SK-N-SH (cell line): ENCODE results near the gene PHYKPL. TPM values are rescaled to one million over a fixed set of nuclear protein-coding genes. Genes with fewer than 3 reads are reported as not detected.

Experiments
- CTCF ChIA-PET: fragments of 300-600, 350-600 bp; formaldehyde crosslinking; extraction: SDS; loops from one replicate; lab custom pipeline; 2021; lab: Yijun Ruan, JAX
- POLR2A ChIA-PET: fragments of 350-600 bp; sonication (Branson Sonifier 250); formaldehyde crosslinking; extraction: SDS; loops from one replicate; lab custom pipeline; 2020; ENCODE audit warnings: antibody characterized with exemption, inconsistent platforms; lab: Yijun Ruan, JAX
- DNase-seq: peaks from one replicate; pipeline ENCODE4 v3.0.0; 2012
- H2AFZ ChIP-seq: fragments of 200-600 bp; sonication (generic); 2 replicates; pipeline ENCODE4 v1.8.1; 2016; ENCODE audit warnings: antibody characterized with exemption, mild to moderate bottlenecking, low read depth
- H3F3A ChIP-seq: fragments of 200-600 bp; sonication (generic); replicated peaks from 2 replicates; pipeline ENCODE3; 2016; ENCODE audit warnings: antibody characterized with exemption, mild to moderate bottlenecking; ENCODE audit not compliant: insufficient read depth
- H3K27ac ChIP-seq, 2 experiments: fragments of 200-500 bp in 1 of 2; fragments of 200-600 bp in 1 of 2; sonication (Bioruptor generic) in 1 of 2; sonication (generic), shearing (Covaris generic) in 1 of 2; 2 replicates each; pipeline versions ENCODE4 v1.5.1 to v1.6.1; 2014 to 2016; ENCODE audit warnings: low read depth in 2 of 2, inconsistent platforms in 1 of 2, low read length in 1 of 2, mild to moderate bottlenecking in 1 of 2, mixed read lengths in 1 of 2
- H3K27me3 ChIP-seq: fragments of 200-600 bp; sonication (generic), shearing (Covaris generic); 2 replicates; pipeline ENCODE4 v1.6.1; 2016; ENCODE audit warnings: mixed run types; ENCODE audit not compliant: insufficient read depth
- H3K36me3 ChIP-seq, 2 experiments: fragments of 200-500 bp in 1 of 2; fragments of 200-600 bp in 1 of 2; sonication (Bioruptor generic) in 1 of 2; sonication (generic) in 1 of 2; replicated peaks in 1 of 2; 2 replicates each; pipeline versions ENCODE3 to v1.5.1; 2014 to 2016; ENCODE audit warnings: low read length in 1 of 2, mild to moderate bottlenecking in 1 of 2; ENCODE audit not compliant: insufficient read depth in 2 of 2, control insufficient read depth in 1 of 2
- H3K4me1 ChIP-seq, 2 experiments: fragments of 200-500 bp in 1 of 2; fragments of 200-600 bp in 1 of 2; sonication (Bioruptor generic) in 1 of 2; sonication (generic), shearing (Covaris generic) in 1 of 2; 2 replicates each; pipeline versions ENCODE4 v1.5.1 to v1.6.1; 2014 to 2016; ENCODE audit warnings: low read depth in 1 of 2, low read length in 1 of 2, mixed run types in 1 of 2; ENCODE audit not compliant: insufficient read depth in 2 of 2, control insufficient read depth in 1 of 2
- H3K4me2 ChIP-seq: fragments of 200-600 bp; sonication (generic), shearing (Covaris generic); 2 replicates; pipeline ENCODE4 v1.6.1; 2017; ENCODE audit warnings: mixed run types
- H3K4me3 ChIP-seq, 2 experiments: fragments of 200-500 bp in 1 of 2; fragments of 200-600 bp in 1 of 2; sonication (Bioruptor generic) in 1 of 2; sonication (generic), shearing (Covaris generic) in 1 of 2; 2 replicates each; pipeline versions ENCODE4 v1.5.1 to v1.8.1; 2014 to 2016; ENCODE audit warnings: low read depth in 2 of 2, inconsistent platforms in 1 of 2, low read length in 1 of 2, mild to moderate bottlenecking in 1 of 2, mixed read lengths in 1 of 2, moderate library complexity in 1 of 2
- H3K79me2 ChIP-seq: fragments of 200-600 bp; sonication (generic); 2 replicates; pipeline ENCODE4 v1.8.1; 2017; ENCODE audit warnings: mild to moderate bottlenecking; ENCODE audit not compliant: insufficient read depth
- H3K9ac ChIP-seq: fragments of 200-600 bp; sonication (generic); 2 replicates; pipeline ENCODE4 v1.6.1; 2017; ENCODE audit warnings: mixed run types
- H3K9me2 ChIP-seq: fragments of 200-600 bp; sonication (generic); 2 replicates; pipeline ENCODE4 v1.6.1; 2017; ENCODE audit warnings: mixed run types
- H3K9me3 ChIP-seq: fragments of 200-600 bp; sonication (generic); 2 replicates; pipeline ENCODE4 v1.6.1; 2017; ENCODE audit warnings: mixed run types, mild to moderate bottlenecking, moderate library complexity
- H4K20me1 ChIP-seq: fragments of 200-600 bp; sonication (generic); 2 replicates; pipeline ENCODE4 v1.6.1; 2017; ENCODE audit warnings: mild to moderate bottlenecking, mixed run types; ENCODE audit not compliant: insufficient read depth
- CHD2 ChIP-seq: fragments of 150-350 bp; IDR thresholded peaks from 2 replicates; pipeline ENCODE4 v1.6.1; 2018; ENCODE audit warnings: low read length; ENCODE audit not compliant: partially characterized antibody
- CTCF ChIP-seq: fragments of 200-600 bp; sonication (generic); IDR thresholded peaks from 2 replicates; pipeline ENCODE4 v1.6.1; 2017; ENCODE audit warnings: antibody characterized with exemption, mild to moderate bottlenecking, moderate library complexity
- FOXJ3 ChIP-seq: sonication (generic); formaldehyde crosslinking; IDR thresholded peaks from 2 replicates; pipeline ENCODE4 v1.5.1; 2020; ENCODE audit warnings: mild to moderate bottlenecking, missing genetic modification reagents
- GABPA ChIP-seq: IDR thresholded peaks from 2 replicates; pipeline ENCODE4 v1.4.0; 2012; ENCODE audit warnings: low read depth, mild to moderate bottlenecking
- IRF3 ChIP-seq: fragments of 150-350 bp; IDR thresholded peaks from 2 replicates; pipeline ENCODE4 v1.6.1; 2016; ENCODE audit warnings: mild to moderate bottlenecking, low read depth, low read length
- MEF2A ChIP-seq: IDR thresholded peaks from 2 replicates; pipeline ENCODE4 v1.4.0; 2012; ENCODE audit warnings: low read depth, borderline replicate concordance
- MXI1 ChIP-seq: IDR thresholded peaks from 2 replicates; pipeline ENCODE4 v1.6.1; 2012; ENCODE audit warnings: mild to moderate bottlenecking, low read depth, low read length, improper control_type of control experiment
- NFIC ChIP-seq: IDR thresholded peaks from 2 replicates; pipeline ENCODE4 v1.4.0; 2012; ENCODE audit warnings: borderline replicate concordance
- NRF1 ChIP-seq: IDR thresholded peaks from 2 replicates; pipeline ENCODE4 v1.6.1; 2012; ENCODE audit warnings: low read depth, mild to moderate bottlenecking, low read length
- PBX3 ChIP-seq: IDR thresholded peaks from 2 replicates; pipeline ENCODE4; 2012
- POLR2AphosphoS5 ChIP-seq: IDR thresholded peaks from 2 replicates; pipeline ENCODE4 v1.6.1; 2012; ENCODE audit warnings: low read depth, low read length
- RCOR1 ChIP-seq: fragments of 150-350 bp; IDR thresholded peaks from 2 replicates; pipeline ENCODE4 v1.6.1; 2017; ENCODE audit warnings: antibody characterized with exemption, low read length
- SMC3 ChIP-seq: IDR thresholded peaks from 2 replicates; pipeline ENCODE4 v1.6.1; 2012; ENCODE audit warnings: low read depth, low read length, improper control_type of control experiment
- TCF12 ChIP-seq: IDR thresholded peaks from 2 replicates; pipeline ENCODE4 v1.4.0; 2012
- USF1 ChIP-seq: IDR thresholded peaks from 2 replicates; pipeline ENCODE4 v1.4.0; 2012; ENCODE audit warnings: low read depth, borderline replicate concordance
- USF2 ChIP-seq: fragments of 150-350 bp; IDR thresholded peaks from 2 replicates; pipeline ENCODE4 v1.6.1; 2017; ENCODE audit warnings: antibody characterized with exemption, low read length, low read depth, borderline replicate concordance
- ZBTB33 ChIP-seq: IDR thresholded peaks from 2 replicates; pipeline ENCODE4 v1.4.0; 2012; ENCODE audit warnings: low read depth, borderline replicate concordance
- WGBS: methylation state at CpG from one replicate; pipeline ENCODE4 v1.1.6; 2017; ENCODE audit warnings: low lambda C conversion rate; 5-methylcytosine and 5-hydroxymethylcytosine counted together
- polyA plus RNA-seq, 3 experiments: library from polyadenylated mRNA; depleted of rRNA; stranded (reverse); fragments of >200 nt; gene quantifications; 2 replicates each; pipeline ENCODE4 v1.2.3, GENCODE V29; 2012

PHYKPL gene
- polyA plus RNA-seq, 1 of the 3 experiments (the other 2 are of a cell fraction) = 46.8 TPM

GRCh38 chr5:178228609-178229008 lies 4.0 kb downstream of the PHYKPL start:
- Histone ChIP-seq H3K9me2 (no peaks in the 10 kb centered on the region), H3K4me3 (no peak overlapping the region), H3K27me3 (no peaks in the 10 kb centered on the region), H2AFZ (no peak overlapping the region), H3K79me2 (peaks cover 28% of the 10 kb centered on the region), H3F3A (peaks cover 8% of the 10 kb centered on the region), H3K4me1 (peaks cover 11 to 25% of the 10 kb centered on the region in 2 experiments; a peak in 2 of 4 replicates), H3K9me3 (no peaks in the 10 kb centered on the region), H3K27ac (no peak overlapping the region), H4K20me1 (no peaks in the 10 kb centered on the region), H3K36me3 (peaks cover 7 to 27% of the 10 kb centered on the region in 2 experiments), H3K9ac (no peak overlapping the region), H3K4me2 (no peak overlapping the region)
- no peak for TF ChIP-seq TCF12
- TF ChIP-seq MXI1 = no peak
- TF ChIP-seq CTCF = no peak
- TF ChIP-seq USF2 = no peak
- TF ChIP-seq FOXJ3 (CRISPR knock-in tag) = no peak
- TF ChIP-seq ZBTB33 = no peak
- TF ChIP-seq GABPA = no peak
- no peak for TF ChIP-seq SMC3
- no peak for TF ChIP-seq NFIC
- TF ChIP-seq IRF3 = no peak
- no peak for TF ChIP-seq USF1
- no peak for TF ChIP-seq MEF2A
- TF ChIP-seq PBX3 = no peak
- no peak for TF ChIP-seq POLR2AphosphoS5
- no peak for TF ChIP-seq CHD2
- TF ChIP-seq RCOR1 = no peak
- TF ChIP-seq NRF1 = no peak
- WGBS = 97% methylated on average over 11 of the region's 11 CpGs
- ChIA-PET POLR2A (interaction anchor here (0.8 kb wide), 1 partner anchor 396 kb away, joined by 3 read pairs; no protein-coding TSS in a partner anchor), CTCF (interaction anchor here (0.8 kb wide), 1 partner anchor 362 kb away, joined by 3 read pairs; the partner anchor contains the start of gene COL23A1)
- DNase-seq = no peak
